NCI-H2227 (cell line): ENCODE measurements around the gene RASL12.
A peak's percentile ranks its signal among the peaks of the same experiment; 100 is the strongest.

Experiments
- DNase-seq: peaks from one replicate; lab custom pipeline; 2025; ENCODE audit not compliant: unreplicated experiment; lab: John Stamatoyannopoulos, UW

RASL12 gene

GRCh38 chr15:65092911-65093792 is 25.4 kb upstream of the RASL12 start:
- no peak for DNase-seq

- DNase-seq = no peak
These were observed 24.4 kb upstream of the RASL12 start for GRCh38 chr15:65091946-65092770.

GRCh38 chr15:65089206-65089824 is 21.5 kb upstream of the RASL12 start:
- DNase-seq = no peak

- DNase-seq = no peak
These were observed 20.8 kb upstream of the RASL12 start for GRCh38 chr15:65088643-65089021.

GRCh38 chr15:65087873-65088642 is 20.3 kb upstream of the RASL12 start:
- DNase-seq = no peak

- no peak for DNase-seq
These were observed 19.6 kb upstream of the RASL12 start for GRCh38 chr15:65087411-65087810.

GRCh38 chr15:65086680-65087111 is 18.9 kb upstream of the RASL12 start:
- DNase-seq = no peak

GRCh38 chr15:65085990-65086679 is 18.3 kb upstream of the RASL12 start:
- no peak for DNase-seq

GRCh38 chr15:65085207-65085753 is 17.5 kb upstream of the RASL12 start:
- no peak for DNase-seq

- no peak for DNase-seq
These were observed 16.9 kb upstream of the RASL12 start for GRCh38 chr15:65084500-65085206.

- DNase-seq = peak; percentile 60
These were observed 15.5 kb upstream of the RASL12 start for GRCh38 chr15:65083262-65083701.

GRCh38 chr15:65082303-65082953 is 14.6 kb upstream of the RASL12 start:
- DNase-seq = no peak

- no peak for DNase-seq
These were observed 14.0 kb upstream of the RASL12 start for GRCh38 chr15:65081758-65082157.

GRCh38 chr15:65081270-65081669 is 13.5 kb upstream of the RASL12 start:
- no peak for DNase-seq

- DNase-seq = no peak
These were observed 11.8 kb upstream of the RASL12 start for GRCh38 chr15:65079580-65079979.

GRCh38 chr15:65077981-65078352 is 10.2 kb upstream of the RASL12 start:
- no peak for DNase-seq

- DNase-seq = no peak
These were observed 9.6 kb upstream of the RASL12 start for GRCh38 chr15:65077291-65077980.
